SK-N-MC (cell line): Measurements from ENCODE around the gene C1orf116.

Experiments used
- DNase-seq: peaks from one replicate; pipeline ENCODE4 v3.0.0-alpha.2; 2011; ENCODE audit warnings: low read depth, low spot score
- H3K27ac ChIP-seq: fragments of 200-600 bp; sonication (generic); 2 replicates; pipeline ENCODE4 v1.5.1; 2016; ENCODE audit warnings: mixed run types
- H3K36me3 ChIP-seq: fragments of 200-600 bp; sonication (generic); 2 replicates; pipeline ENCODE4 v1.6.1; 2017; ENCODE audit warnings: antibody characterized with exemption, low read length, mixed read lengths; ENCODE audit not compliant: insufficient read depth
- H3K4me3 ChIP-seq: fragments of 200-600 bp; sonication (generic); 2 replicates; pipeline ENCODE4 v1.5.1; 2016
- H3K9ac ChIP-seq: fragments of 200-600 bp; sonication (generic); 2 replicates; pipeline ENCODE4 v1.8.0; 2017; ENCODE audit warnings: mixed run types, mixed read lengths; ENCODE audit not compliant: insufficient read length
- H3K9me3 ChIP-seq: fragments of 200-600 bp; sonication (generic); 2 replicates; pipeline ENCODE4 v1.6.1; 2017; ENCODE audit warnings: low read depth, mild to moderate bottlenecking, antibody characterized with exemption, low read length, moderate library complexity, mixed read lengths
- EZH2 ChIP-seq: fragments of 200-600 bp; sonication (generic); IDR thresholded peaks from one replicate; pipeline ENCODE4 v1.6.1; 2017; ENCODE audit warnings: antibody characterized with exemption
- FOXP2 ChIP-seq: optimal IDR thresholded peaks from 2 replicates; pipeline ENCODE3; 2011; ENCODE audit warnings: mild to moderate bottlenecking, moderate library complexity; ENCODE audit not compliant: insufficient read depth; ENCODE audit errors: extremely low read length, control extremely low read depth
- POLR2AphosphoS5 ChIP-seq: IDR thresholded peaks from 2 replicates; pipeline ENCODE4 v1.6.1; 2012; ENCODE audit warnings: mild to moderate bottlenecking, low read depth, low read length, borderline replicate concordance

Gene C1orf116

DNA sequence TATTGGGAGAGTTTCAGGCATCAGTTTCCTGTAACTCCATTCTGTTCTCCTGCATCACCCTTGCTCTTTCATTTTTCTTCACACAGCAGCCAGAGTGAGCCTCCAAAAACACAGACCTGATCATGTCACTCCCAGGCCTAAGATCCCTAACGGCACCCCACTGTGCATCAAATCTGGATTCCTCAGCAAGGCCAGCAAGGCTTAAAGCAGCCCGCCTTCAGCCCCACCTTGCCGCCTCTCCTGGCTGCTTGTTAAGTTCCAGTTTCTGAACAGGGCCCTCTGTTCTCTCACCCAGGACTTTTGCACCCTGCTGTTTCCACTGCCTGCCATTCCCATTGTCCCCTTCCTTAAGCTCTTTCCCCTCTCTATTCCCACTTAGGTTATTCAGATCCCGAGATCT is 29.3 kb downstream of the C1orf116 start:
- TF ChIP-seq EZH2 (no peak), POLR2AphosphoS5 (no peak), FOXP2 (no peak)
- H3K9ac ChIP-seq, result no peak overlapping the region
- H3K36me3 ChIP-seq, result no peaks in the 10 kb centered on the region
- H3K4me3 ChIP-seq, result no peak overlapping the region
- H3K27ac ChIP-seq, result no peak overlapping the region
- H3K9me3 ChIP-seq, result no peaks in the 10 kb centered on the region
- DNase-seq, result no peak

DNA sequence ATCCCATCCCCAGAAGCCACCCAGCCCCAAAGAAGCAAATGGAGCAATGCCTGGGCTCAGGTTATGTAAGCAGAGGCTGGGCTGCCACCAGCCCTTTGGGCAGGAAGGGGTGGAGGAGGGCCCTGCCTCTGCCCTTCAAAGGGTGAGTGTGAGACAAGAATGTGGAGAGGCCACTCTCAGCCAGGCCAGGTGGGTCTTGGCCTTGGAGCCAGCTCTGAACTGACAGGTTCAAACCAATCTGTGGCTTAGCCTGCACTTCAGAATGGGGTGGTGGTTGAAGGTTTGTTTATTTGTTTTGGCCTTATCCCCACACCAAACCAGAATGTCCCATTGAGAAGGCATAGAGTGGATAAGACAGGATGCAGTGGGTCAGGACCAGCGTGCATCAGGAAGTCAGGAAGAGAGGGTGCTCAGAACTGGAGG is 29.8 kb downstream of the C1orf116 start:
- Histone ChIP-seq H3K4me3 (no peak overlapping the region), H3K9ac (no peak overlapping the region), H3K36me3 (no peaks in the 10 kb centered on the region), H3K27ac (no peak overlapping the region), H3K9me3 (no peaks in the 10 kb centered on the region)
- TF ChIP-seq EZH2 (no peak), FOXP2 (no peak), POLR2AphosphoS5 (no peak)
- DNase-seq, result no peak

DNA sequence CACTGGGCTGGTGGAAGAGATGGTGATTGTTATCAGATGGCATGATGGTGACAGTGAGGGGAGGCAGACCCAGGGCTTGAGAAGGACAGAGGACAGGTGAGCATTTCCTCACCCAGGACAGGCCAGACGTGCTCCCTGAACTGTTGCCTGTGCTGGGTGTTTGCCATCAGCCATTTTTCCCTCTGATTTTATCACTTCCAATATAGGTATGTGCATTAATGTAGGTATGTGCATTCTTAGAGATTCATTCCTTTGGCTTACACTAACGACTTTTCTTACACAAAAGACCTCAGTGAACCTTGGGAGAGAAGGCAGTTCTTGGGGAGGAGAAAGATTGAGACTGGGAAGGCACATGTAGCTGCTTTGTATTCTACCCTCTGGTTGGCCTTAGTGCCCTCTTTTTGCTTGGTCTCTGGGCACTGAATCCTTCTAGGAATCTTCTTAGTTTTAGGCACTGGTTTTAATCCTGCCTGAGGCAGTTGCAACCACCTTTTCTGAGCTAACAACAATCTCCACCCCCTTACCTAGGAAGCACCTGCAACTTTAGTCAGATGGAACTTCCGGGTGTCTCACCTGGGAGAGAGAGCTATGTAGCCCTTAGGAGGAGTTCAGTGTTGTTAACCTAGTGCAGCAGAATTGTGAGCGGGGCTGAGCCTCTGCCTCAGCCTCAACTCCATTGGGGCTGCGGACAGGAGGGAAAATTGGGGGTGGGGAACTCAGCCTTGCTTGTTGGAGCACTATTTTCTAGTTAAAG is 30.9 kb downstream of the C1orf116 start:
- Histone ChIP-seq H3K4me3 (no peak overlapping the region), H3K27ac (no peak overlapping the region), H3K9ac (no peak overlapping the region), H3K36me3 (no peaks in the 10 kb centered on the region), H3K9me3 (no peaks in the 10 kb centered on the region)
- DNase-seq, result no peak
- TF ChIP-seq FOXP2 (no peak), POLR2AphosphoS5 (no peak), EZH2 (no peak)

DNA sequence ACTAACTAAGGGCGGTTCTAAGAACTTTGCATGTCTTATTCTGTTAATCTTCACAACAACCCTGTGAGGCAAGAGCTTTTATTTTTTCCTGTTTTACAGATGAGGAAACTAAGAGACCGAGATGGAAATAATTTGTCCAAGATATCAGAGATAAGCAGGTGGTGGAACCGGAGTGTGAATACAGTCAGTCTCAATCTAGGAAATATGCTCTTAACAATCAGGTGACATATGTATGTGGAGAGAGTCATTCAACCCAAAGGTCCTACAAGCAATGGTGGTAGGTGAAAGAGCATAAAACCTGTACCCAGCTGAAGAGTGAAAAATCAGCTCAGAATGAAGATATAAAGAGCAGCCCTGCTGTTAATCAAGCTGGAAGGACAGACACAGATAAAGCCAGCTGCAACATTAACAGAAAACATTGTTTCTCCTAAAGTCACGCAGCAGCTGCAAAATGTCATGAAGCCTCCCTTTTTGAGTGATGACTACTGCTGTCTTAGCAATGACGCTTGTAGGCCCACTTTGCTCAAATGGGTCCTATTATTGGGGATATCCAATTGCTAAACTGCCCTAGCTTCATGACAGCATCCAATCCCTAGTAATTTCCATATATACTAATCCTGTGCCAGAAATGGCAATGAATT is 31.8 kb downstream of the C1orf116 start:
- no peak overlapping the region for H3K4me3 ChIP-seq
- no peaks in the 10 kb centered on the region for H3K9me3 ChIP-seq
- H3K9ac ChIP-seq, result no peak overlapping the region
- DNase-seq, result no peak
- no peak for TF ChIP-seq POLR2AphosphoS5
- TF ChIP-seq FOXP2, result no peak
- TF ChIP-seq EZH2, result no peak
- no peaks in the 10 kb centered on the region for H3K36me3 ChIP-seq
- no peak overlapping the region for H3K27ac ChIP-seq

DNA sequence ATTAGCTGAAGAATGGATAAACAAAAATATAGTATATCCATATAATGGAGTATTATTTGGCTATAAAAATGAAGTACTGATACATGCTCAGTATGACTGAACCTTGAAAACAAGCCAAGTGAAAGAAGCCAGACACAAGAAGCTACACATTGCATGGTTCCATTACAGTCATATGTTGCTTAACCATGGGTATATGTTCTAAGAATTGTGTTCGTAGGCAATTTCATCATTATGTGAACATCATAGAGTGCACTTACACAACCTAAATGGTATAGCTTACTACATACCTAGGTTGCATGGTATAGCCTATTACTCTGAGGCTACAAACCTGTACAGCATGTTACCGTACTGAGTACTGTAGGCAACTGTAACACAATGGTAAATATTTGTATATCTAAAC is 33.7 kb downstream of the C1orf116 start:
- no peaks in the 10 kb centered on the region for H3K36me3 ChIP-seq
- no peak overlapping the region for H3K27ac ChIP-seq
- no peak for DNase-seq
- H3K4me3 ChIP-seq, result no peak overlapping the region
- TF ChIP-seq FOXP2, result no peak
- no peak for TF ChIP-seq EZH2
- TF ChIP-seq POLR2AphosphoS5, result no peak
- no peak overlapping the region for H3K9ac ChIP-seq
- H3K9me3 ChIP-seq, result no peaks in the 10 kb centered on the region

DNA sequence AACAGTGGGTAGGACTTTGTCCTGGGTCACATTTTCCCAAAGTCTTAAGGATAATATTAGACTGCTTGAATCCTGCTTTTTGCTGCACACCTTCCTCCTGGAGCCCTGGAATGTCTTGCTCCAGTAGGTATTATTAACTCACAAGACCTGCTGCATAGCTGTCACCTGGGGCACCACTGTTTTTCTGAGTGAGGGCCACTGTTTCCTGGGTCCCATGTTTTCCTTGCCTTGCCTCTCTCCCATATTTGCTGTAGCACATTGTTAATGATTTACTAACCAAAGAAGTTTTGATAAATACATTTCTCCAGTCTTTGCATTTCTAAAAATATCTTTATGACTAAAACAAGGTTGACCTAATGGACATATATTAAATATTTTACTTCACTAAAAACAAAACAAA is 39.8 kb downstream of the C1orf116 start:
- no peak overlapping the region for H3K4me3 ChIP-seq
- H3K27ac ChIP-seq, result no peak overlapping the region
- no peak overlapping the region for H3K9ac ChIP-seq
- H3K9me3 ChIP-seq, result no peaks in the 10 kb centered on the region
- no peak for TF ChIP-seq FOXP2
- no peak for TF ChIP-seq POLR2AphosphoS5
- no peak for TF ChIP-seq EZH2
- DNase-seq, result no peak
- no peaks in the 10 kb centered on the region for H3K36me3 ChIP-seq

DNA sequence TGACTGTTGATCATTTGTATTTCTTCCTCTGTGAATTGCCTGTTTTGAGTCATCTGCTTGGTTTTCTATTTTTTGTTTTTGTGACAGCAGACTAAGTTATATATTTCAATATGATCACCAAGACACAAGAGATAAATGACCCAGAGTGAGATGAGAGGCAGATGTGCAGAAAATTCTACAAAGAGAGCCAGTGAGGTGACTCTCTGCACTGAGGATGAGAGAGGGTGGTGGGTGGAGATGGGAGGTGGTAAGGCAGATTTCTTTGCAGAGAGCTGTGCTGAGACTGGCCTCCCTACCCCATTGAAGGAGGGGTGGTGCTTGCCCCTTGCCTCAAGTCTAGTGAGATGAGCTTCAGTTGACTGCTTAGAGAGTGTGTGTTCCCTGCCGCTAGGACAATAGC is 44.7 kb downstream of the C1orf116 start:
- H3K9me3 ChIP-seq, result no peaks in the 10 kb centered on the region
- TF ChIP-seq POLR2AphosphoS5 (no peak), EZH2 (no peak), FOXP2 (no peak)
- no peak for DNase-seq
- H3K36me3 ChIP-seq, result no peaks in the 10 kb centered on the region
- no peak overlapping the region for H3K27ac ChIP-seq
- H3K9ac ChIP-seq, result no peak overlapping the region
- H3K4me3 ChIP-seq, result no peak overlapping the region

DNA sequence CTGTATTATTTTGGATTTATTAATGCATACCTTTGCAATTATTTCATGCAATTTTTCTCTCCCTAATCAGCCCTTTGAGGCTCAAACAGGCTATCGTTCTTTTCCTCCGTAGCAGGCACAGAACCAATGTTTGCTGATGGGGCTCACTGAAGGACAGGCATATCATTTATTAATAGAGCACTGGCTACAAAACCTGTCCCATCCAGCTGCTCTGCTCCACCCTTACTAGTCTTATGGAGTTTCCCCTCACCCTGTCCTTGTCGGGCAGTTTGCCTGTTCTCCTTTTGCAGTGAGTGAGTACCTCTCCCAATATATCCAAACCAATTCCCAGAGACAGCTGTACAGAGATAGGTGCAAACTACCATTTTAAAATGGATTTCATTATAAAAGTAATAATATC is 45.7 kb downstream of the C1orf116 start:
- Histone ChIP-seq H3K27ac (no peak overlapping the region), H3K9ac (no peak overlapping the region), H3K36me3 (no peaks in the 10 kb centered on the region), H3K9me3 (no peaks in the 10 kb centered on the region), H3K4me3 (no peak overlapping the region)
- no peak for DNase-seq
- no peak for TF ChIP-seq POLR2AphosphoS5
- no peak for TF ChIP-seq EZH2
- no peak for TF ChIP-seq FOXP2

DNA sequence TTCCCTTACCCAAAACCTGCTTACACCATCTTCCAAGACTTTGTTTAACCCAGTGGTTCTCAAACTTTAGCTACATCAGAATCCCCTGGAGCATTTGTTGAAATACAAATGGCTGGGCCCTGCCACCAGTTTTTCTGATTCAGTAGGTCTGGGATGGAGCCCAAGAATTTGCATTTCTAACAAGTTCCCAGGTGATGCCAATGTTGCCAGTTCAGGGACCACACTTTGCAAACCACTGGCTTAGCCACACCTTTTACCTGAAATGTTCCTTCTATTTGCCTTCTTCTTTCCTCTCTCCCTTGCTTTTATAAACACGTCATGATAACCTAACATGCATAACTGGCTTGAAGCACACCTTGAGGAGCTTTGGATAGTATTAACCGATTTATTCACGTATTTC is 46.2 kb downstream of the C1orf116 start:
- Histone ChIP-seq H3K27ac (no peak overlapping the region), H3K36me3 (no peaks in the 10 kb centered on the region), H3K9ac (no peak overlapping the region), H3K4me3 (no peak overlapping the region), H3K9me3 (no peaks in the 10 kb centered on the region)
- DNase-seq, result no peak
- TF ChIP-seq FOXP2, result no peak
- TF ChIP-seq POLR2AphosphoS5, result no peak
- TF ChIP-seq EZH2, result no peak
